HG03439 (cell line): ENCODE measurements around the gene TBC1D22B.
"Not testable (repeated sequence)": the region's sequence is repeated elsewhere in the genome, so short reads cannot be mapped to it uniquely, and the experiment has no call there.

Experiments used
- ATAC-seq: cut with Tn5 transposase; IDR thresholded peaks from one replicate; pipeline ENCODE4 v1.9.1; 2021; ENCODE audit warnings: mild to moderate bottlenecking, moderate library complexity; ENCODE audit not compliant: unreplicated experiment

TBC1D22B gene

DNA sequence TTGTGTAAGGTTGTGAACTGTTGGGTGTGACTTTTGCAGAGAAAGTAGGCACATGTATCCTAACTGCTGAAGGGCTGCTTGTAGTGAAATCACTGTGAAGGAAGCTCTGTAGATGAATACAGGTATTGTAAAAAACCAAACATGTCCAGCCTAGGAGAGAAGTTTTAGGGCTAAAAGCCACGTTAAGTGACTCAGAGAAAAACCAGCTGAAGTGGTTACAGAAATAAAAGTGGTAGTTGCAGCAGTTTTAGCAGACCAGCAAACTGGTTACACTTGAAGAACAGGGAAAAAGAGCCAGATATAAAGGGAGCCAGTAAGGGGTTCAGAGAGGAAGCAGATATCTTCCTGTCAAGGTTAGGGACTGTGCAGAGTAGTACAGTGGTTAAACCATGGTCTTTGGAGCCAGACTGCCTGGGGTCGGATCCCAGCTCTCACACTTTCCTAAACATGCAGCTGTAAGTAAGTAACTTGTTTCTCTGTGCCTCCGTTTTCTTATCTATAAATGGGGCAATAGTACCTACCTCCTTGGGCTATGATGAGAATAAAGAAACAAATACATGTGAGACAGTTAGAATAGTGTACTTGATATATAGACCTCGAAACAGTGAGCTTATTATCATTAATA is 62.4 kb downstream of the TBC1D22B start:
- ATAC-seq: no peak

DNA sequence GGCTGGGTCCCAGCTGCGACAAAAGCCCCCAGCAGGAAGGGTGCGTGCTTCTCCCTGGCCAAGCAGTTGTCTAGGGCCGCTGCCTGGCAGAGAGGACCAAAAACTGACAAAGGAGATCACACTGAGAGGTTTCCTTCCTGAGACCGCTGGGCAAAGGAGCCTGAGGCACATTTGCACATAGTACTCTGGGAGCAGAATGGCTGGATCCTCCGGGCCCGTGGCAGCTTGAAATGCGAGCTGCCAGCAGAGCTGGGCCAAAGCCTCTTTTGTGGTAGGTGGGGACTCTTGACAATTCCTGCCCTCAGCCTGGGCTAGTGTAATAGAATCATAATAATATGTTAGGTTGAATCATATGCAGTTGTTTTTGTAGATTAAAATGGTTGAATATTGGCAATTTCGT is 63.1 kb downstream of the TBC1D22B start:
- no peak for ATAC-seq

DNA sequence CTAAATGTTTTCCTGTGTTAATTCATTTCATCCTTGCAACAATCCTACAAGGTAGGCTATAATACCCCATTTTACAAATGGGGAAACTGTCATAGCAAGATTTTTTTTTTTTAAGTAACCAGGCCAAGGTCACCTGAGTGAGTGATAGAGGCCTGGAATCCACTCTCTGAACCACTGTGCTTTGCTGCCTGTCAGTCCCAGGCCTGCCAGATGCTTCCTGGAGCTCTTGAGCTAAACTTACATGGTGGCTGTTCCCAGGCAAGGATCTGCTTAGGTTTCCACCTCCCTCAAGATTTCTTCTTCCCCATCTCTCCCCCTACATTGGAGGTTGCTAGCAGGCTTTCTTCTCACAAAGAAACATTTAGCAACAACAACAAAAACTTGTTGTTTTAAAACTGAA is 63.5 kb downstream of the TBC1D22B start:
- no peak for ATAC-seq

DNA sequence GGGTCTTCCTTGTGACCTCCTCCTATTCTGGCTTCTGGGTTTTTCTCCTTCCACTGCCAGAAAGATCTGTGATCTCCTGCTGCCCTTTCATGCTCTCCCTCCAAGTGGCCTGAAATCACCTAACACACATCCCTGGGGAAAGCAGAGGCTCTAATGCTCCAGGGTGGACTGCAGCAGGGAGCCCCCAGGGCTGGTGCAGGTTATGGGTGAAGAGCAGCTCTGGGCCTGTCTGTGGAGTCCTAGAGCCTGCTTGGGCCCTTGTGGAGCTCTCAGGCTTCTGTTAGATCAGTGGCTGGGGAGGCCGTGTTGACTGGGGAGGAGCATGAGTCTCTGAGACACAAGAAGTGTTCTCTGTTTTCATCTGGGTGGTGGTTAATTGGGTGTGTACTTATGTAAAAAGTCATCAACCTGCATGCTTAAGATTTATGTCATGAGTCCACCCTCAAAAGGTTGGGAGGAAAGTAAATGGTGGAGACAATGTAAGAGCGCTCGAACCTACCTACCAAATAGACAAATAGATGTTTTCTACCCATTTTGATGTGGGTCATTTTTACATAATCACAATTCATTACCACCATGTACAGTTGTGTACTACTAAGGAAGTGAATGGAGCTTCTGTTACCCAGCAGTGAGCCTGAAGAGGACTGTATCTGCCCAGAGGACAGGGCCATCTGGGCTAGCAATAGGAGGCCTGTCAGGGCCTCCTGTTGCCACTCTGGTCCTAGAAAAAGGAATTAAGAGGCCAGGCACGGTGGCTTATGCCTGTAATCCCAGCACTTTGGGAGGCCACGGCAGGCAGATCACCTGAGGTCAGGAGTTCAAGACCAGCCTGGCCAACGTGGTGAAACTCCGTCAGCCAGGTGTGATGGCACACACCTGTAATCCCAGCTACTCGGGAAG is 64.2 kb downstream of the TBC1D22B start:
- ATAC-seq: no peak

DNA sequence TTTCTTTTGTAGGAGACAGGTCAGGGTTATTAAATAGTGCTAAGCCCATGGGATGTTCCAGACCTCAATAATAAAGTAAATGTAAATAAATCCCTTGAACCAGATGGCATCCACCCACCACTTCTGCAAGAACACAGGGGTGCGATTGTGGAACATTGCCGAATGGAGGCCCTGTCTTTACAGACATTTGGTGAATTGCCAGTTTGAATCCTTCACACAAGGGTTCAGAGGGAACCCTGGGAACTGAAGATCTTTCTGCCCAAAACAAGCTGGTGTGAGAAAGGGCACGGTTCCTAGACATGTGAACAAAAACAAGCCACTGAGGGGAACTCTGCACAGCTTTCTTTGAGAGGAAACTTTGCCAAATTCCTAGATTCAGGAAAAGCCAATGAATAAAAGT is 66.0 kb downstream of the TBC1D22B start:
- ATAC-seq: no peak

DNA sequence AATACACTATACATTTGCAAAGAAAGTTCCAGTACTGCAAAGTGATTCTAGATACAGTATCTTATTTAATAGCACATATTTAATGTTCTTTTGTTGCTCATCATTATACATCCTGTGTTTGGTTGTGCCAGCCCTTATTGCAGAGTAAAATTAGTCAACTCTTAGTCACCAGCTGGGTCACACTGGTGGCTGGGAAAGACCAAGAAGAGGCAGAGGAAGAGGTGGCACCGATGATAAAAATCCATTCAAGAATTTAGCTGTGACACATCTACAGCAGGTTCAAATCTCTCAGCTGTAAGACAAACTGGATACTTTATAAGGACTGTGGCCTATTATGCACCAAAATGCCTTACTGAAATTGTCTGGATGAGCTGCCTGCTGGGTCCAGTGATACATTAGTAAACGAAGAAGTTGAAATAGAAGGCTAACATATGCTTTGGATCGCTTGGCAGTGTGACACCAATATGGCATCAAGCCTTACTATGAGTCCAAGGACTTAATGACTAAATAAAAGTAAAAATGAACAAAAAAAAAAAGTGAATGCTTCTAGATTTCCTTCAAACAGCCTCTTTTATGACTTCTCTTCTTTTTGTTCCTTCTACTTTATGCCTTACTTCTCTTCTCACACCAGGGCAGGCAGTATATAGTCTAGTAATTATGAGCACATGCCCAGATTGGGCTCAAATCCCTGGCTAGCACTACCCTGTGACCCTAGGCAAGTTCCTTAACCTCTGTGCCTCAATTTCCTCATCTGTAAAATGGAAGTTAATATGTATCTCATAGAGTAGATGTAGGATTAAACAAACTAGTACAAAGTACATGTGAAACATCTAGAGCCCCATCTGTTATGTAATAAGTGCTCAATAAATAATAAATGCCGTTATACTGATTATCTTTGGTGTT is 66.8 kb downstream of the TBC1D22B start:
- no peak for ATAC-seq

DNA sequence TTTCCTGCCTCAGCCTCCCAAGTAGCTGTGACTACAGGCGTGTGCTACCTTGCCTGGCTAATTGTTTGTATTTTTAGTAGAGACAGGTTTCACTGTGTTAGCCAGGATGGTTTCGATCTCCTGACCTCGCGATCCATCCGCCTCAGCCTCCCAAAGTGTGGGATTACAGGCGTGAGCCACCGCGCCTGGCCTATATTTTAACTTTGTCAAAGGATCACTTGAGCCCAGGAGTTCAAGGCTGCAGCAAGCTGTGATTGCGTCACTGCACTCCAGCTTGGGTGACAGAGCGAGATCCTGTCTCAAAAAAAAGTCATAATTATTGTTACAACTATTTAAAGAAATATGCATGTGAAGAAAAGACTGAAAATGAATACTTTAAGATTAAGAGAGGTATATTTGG is 72.8 kb downstream of the TBC1D22B start:
- not testable (repeated sequence) for ATAC-seq

DNA sequence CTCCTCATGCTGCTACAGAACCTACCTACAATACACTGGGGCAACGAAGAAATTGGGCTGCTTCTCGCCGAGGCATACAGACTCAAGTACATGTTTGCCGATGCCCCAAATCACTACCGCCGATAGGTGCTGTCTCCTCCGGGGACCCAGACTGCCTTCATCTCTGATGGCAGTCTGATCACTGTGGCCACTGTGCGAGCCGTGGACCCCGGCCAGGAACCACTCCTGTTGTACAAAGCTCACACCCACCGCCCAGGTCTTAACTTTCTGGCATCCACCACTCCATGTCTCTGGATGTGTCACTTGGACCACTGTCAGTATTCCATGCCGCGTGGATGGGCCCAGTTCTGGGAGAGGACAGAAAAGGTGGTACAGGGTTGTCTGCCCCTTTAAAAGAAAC is 73.5 kb downstream of the TBC1D22B start:
- no peak for ATAC-seq

DNA sequence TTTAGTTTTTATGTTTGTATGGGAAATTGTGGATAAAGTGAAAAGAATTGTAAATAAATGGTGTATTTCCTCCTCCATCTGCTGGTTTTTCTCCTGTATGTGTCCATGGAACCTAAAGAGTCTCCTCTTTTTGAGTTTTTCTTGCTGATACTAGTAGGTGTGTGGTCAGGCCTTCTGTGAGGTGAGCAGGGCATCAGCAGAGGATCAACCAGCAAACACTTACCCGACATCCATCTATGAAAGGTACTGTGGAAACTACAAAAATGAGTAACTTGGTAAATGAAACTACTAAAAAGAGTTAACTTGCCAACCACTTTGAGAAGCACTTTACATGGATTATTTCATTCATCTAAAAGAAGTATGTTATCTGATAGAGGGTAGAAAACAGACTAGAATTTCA is 75.3 kb downstream of the TBC1D22B start:
- no peak for ATAC-seq

DNA sequence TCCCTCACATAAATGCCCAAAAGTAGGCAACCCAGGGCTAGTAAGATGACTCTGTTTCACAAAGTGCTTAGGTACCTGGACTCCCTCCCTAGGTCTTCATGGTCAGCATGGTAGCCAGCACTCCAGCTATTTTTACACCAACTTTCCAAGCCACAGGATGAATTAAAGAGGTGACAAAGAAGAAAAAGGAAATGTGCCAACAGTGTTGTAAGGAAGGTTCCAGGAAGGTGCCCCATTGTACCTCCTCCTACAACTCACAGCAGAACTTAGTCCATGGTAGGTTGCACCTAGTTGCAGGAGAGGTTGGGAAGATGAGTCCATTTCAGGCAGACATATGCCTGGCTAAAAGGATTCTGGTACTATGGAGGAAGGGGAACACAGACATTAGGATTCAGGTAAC is 76.5 kb downstream of the TBC1D22B start:
- no peak for ATAC-seq

DNA sequence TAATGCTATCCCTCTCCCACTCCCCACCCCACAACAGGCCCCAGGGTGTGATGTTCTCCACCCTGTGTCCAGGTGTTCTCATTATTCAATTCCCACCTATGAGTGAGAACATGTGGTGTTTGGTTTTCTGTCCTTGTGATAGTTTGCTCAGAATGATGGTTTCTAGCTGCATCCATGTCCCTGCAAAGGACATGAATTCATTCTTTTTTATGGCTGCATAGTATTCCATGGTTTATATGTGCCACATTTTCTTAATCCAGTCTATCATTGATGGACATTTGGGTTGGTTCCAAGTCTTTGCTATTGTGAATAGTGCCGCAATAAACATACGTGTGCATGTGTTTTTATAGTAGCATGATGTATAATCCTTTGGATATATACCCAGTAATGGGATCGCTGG is 80.7 kb downstream of the TBC1D22B start:
- ATAC-seq: not testable (repeated sequence)

DNA sequence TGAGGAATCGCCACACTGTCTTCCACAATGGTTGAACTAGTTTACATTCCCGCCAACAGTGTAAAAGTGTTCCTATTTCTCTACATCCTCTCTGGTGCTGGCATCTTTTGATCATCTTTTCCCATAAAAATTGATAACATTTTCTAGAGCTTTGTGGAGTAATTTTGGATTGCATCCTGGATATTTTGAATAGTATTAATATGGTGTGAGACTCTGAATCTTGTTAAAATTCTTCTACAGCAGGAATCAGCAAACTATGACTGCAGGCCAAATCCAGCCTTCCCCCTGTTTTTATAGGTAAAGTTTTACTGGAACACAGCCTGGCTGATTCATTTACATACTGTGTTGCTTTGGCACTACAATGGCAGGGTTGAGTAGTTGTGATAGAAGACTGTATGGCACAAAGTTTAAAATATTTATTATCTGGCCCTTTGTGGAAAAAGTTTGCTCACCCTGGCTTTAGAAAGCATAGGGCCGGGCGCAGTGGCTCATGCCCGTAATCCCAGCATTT is 81.2 kb downstream of the TBC1D22B start:
- no peak for ATAC-seq

DNA sequence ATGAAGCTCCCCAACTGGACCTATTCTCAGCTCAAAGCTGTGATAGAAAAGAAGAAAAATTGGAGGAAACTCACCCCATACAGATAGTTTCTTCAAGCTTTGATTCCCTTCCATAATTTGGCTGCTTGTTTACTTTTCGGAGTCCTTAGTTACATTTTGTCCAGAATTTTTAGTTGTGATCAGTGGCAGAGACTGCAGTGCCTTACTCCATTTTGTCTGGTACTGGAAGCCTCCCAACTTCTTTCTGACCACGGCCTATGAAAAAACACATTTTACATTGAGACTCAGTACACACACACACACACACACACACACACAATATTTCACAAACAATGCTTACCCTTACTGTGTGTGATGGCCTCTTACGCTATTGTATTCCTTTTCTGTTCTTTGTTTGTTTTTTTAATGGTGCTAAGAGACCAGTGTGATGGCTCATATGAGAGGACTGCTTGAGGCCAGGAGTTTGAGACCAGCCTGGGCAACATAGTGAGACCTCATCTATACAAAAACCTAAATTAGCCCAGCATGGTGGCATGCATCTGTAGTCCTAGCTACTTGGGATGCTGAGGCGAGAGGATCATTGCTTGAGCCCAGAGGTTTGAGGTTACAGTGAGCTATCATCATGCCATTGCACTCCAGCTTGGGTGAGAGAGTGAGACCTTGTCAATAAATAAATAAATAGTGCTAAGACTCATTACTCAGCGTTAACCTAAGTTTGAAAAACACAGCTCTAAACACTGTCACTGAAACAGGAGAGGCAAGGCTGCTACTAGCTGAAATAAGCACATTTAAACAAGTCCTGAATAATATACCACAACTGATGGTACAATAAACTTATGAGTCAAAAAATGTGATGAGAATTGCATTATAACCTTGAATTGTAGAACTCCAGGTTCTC is 82.4 kb downstream of the TBC1D22B start:
- no peak for ATAC-seq

DNA sequence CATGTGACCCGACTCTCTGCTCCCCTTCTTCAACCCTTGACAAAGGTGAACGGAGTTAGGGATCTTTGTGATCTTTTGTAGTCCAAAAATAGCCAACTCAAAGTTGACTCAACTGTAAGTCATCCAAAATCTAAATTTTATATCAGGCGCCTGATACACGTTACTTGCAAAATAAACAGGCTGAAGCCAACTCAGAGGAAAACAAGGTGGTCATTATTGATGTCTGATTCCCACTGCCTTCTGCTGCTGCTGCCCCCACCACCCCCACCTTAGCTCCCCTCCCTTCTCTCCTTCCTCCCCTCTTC is 83.0 kb downstream of the TBC1D22B start:
- no peak for ATAC-seq

DNA sequence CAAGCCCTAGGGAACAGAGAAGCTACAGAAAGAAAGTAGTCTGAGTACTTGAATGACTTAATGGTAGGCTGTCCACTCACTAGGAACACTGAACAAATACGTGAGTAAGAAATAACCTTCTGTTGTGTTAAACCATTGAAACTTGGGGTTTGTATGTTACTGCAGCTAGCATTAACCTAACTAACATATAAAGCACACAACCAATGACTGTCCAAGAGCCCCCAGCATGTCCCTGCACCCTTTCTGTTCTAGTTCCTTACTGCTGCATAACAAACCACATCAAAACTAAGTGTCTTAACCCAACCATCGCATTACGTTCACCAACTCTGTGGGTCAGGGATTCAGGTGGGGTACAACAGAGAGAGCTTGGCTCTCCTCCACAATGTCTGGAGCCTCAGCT is 85.7 kb downstream of the TBC1D22B start:
- ATAC-seq: no peak

DNA sequence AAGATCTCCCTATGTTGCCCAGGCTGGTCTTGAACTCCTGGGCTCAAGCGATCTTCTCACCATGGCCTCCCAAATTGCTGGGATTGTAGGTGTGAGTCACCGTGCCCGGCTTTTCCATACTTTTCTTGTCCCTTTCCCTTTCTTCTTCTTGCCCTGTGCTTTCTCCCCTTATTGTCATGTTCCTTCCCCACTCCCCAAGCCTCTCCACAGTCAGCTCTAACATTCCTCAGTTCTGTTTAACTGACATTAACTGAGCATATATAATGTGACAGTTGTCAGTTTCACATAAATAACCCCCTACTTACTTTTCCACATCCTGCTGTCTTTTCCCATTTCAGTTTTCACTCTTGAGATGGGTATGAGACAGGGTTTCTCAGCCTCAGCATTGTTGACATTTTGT is 86.7 kb downstream of the TBC1D22B start:
- no peak for ATAC-seq

DNA sequence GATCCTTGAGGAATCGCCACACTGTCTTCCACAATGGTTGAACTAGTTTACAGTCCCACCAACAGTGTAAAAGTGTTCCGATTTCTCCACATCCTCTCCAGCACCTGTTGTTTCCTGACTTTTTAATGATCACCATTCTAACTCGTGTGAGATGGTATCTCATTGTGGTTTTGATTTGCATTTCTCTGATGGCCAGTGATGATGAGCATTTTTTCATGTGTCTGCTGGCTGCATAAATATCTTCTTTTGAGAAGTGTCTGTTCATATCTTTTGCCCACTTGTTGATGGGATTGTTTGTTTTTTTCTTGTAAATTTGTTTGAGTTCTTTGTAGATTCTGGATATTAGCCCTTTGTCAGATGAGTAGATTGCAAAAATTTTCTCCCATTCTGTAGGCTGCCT is 88.2 kb downstream of the TBC1D22B start:
- ATAC-seq: not testable (repeated sequence)

DNA sequence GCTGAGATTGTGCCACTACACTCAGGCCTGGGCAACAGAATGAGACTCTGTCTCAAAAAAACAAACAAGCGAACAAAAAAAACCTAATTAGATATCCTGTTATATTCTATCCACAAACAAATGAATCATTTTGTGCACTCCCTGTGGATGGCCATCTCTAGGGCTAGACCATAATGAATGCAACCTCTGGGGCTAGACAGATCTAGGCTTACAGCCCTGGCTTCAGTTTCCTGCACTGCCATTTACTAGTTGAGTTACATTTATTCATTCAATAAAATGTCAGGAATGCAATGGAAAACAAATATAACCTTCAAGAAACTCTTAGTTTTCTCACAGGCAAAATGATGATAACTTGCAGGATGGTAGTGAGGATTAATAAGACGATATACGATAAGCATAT is 89.6 kb downstream of the TBC1D22B start:
- no peak for ATAC-seq

DNA sequence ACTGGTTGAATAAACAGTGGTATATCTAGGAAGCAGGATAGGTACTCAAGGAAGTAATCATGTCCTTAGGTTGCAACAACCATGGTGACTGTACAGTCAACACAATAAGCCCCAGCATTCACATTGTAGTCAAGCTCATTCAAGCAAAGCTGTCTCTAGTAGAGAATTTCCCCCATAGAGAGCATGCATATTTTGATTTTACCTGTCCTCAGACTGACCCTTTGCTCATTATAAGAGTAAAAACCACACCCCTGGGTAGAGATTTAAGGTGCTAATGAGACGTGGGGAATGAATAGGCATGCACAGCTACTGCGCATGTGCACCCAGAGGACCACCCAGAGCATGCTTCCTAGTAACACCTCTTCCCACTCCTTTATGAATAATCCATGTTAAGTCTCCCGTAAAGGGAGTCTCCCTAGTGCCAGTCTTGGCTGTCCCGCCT is 90.1 kb downstream of the TBC1D22B start:
- no peak for ATAC-seq

DNA sequence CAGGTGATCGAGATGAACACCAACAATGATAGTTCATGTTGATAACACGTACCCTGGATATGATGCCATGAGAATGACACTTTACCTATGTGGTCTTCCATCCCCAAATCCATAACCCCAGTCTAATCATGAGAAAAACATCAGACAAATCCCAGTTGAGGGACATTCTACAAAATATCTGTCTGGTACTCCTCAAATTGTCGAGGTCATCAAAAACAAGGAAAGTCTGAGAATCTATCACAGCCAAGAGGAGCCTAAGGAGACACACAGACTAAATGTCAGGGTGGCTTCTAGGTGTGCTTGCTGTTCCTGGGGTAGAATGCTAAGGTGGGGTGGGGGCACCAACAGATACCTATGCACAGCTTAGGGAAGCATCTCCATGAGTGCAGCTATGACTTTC is 93.5 kb downstream of the TBC1D22B start:
- ATAC-seq: no peak
